ENCODE data around the gene GPRASP2.

The GPRASP2 gene

GRCh38 chrX:102745857-102746584, 33.8 kb downstream of the GPRASP2 start:
- no peak for DNase-seq

- no peak for DNase-seq
Observed at GRCh38 chrX:102765217-102765616, 53.0 kb downstream of the GPRASP2 start.

- DNase-seq: no peak
Observed at GRCh38 chrX:102765809-102766208, 53.6 kb downstream of the GPRASP2 start.

- no peak for DNase-seq
Observed at GRCh38 chrX:102767287-102767686, 55.0 kb downstream of the GPRASP2 start.

Measured in NCI-H2081 treated with DMSO at 0.1 percent for 48 hours (cell line).